Tibial nerve (tissue), 3 donors: ENCODE data around the gene ORMDL3.

Experiments
- CTCF ChIP-seq, 5 experiments: fragments of 200-600 bp in 3 of 5; fragments of 450-650 bp in 2 of 5; sonication (generic) in 3 of 5; IDR thresholded peaks; one replicate each; pipeline ENCODE4 v1.5.1; 2016 to 2019; ENCODE audit warnings: antibody characterized with exemption in 5 of 5, mild to moderate bottlenecking in 3 of 5, moderate library complexity in 2 of 5
- POLR2A ChIP-seq, 2 donors: fragments of 450-650 bp; IDR thresholded peaks; one replicate each; pipeline ENCODE4 v1.6.1; 2017; ENCODE audit warnings: antibody characterized with exemption in 2 of 2, mild to moderate bottlenecking in 2 of 2, moderate library complexity in 2 of 2

DNA sequence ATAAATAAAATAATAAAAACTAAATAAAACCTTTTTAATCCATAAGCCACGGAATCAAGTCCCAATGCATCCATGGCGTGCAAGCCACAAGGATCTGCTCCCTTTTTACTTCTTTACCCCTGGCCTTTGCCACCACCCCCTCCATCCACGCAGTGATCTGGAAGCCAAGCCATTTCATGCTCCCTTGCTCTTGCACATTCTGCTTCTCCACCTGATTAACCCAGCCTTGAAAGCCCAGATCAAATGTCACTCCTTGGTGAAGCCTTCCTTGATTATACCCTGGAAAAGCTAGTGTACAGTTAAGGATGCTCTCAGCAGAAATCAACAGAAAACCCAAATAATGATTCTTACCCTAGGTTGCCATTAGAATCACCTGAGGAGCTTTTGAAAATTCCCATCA, 10.0 kb upstream of the ORMDL3 start:
- TF ChIP-seq CTCF (IDR thresholded peaks at IDR 0.05) = no peak
- no peak for TF ChIP-seq POLR2A (IDR thresholded peaks at IDR 0.05)
